Esophagus muscularis mucosa (tissue), 4 donors: ENCODE measurements around the gene RBX1. TPM values are rescaled to one million over a fixed set of nuclear protein-coding genes. Genes with fewer than 3 reads are reported as not detected.
A peak's percentile ranks its signal among the peaks of the same experiment; 100 is the strongest.

Source experiments
- DNase-seq: peaks from one replicate; pipeline ENCODE4 v3.0.0-alpha.2; 2017; ENCODE audit errors: extremely low spot score
- H3K27ac ChIP-seq, 4 donors: fragments of 200-600 bp; sonication (generic); replicated peaks in 1 of 4; 1 replicate in 3 of 4; 2 replicates in 1 of 4; pipeline ENCODE4 v1.5.1; 2016 to 2019; ENCODE audit warnings: mild to moderate bottlenecking in 1 of 4
- H3K27me3 ChIP-seq, 4 donors: fragments of 200-600 bp; sonication (generic); one replicate each; pipeline versions ENCODE4 v1.5.1 to v1.6.0; 2016 to 2019
- H3K36me3 ChIP-seq, 4 donors: fragments of 200-600 bp; sonication (generic); one replicate each; pipeline ENCODE4 v1.5.1; 2016 to 2019
- H3K4me1 ChIP-seq, 4 donors: fragments of 200-600 bp; sonication (generic); one replicate each; pipeline ENCODE4 v1.5.1; 2016 to 2019
- H3K4me3 ChIP-seq, 4 donors: fragments of 200-600 bp; sonication (generic); 1 replicate in 2 of 4; 2 replicates in 2 of 4; pipeline ENCODE4 v1.5.1; 2016 to 2019; ENCODE audit warnings: mild to moderate bottlenecking in 4 of 4, moderate library complexity in 1 of 4
- H3K9me3 ChIP-seq, 4 donors: fragments of 200-600 bp; sonication (generic); 1 replicate in 3 of 4; 2 replicates in 1 of 4; pipeline ENCODE4 v1.5.1; 2016 to 2019
- EP300 ChIP-seq: sonication (generic); formaldehyde crosslinking; IDR thresholded peaks from one replicate; pipeline ENCODE4 v1.6.1; 2017; ENCODE audit warnings: antibody characterized with exemption
- POLR2A ChIP-seq: fragments of 450-650 bp; IDR thresholded peaks from one replicate; pipeline ENCODE4 v1.6.1; 2017; ENCODE audit warnings: antibody characterized with exemption, moderate library complexity, mild to moderate bottlenecking, low read depth
- POLR2AphosphoS5 ChIP-seq, 2 donors: sonication (generic); formaldehyde crosslinking; IDR thresholded peaks; one replicate each; pipeline ENCODE4 v1.6.1; 2017; ENCODE audit warnings: antibody characterized with exemption in 2 of 2
- WGBS: methylation state at CpG from one replicate; pipeline ENCODE4 v1.1.5; 2018; 5-methylcytosine and 5-hydroxymethylcytosine counted together
- intact Hi-C: fragments of 100-400 bp; cut with DNase I; formaldehyde crosslinking; loops from one replicate; pipeline ENCODE4 v1.15.1; 2023
- total RNA-seq, 4 donors: library from RNA; depleted of rRNA; stranded (reverse); fragments of >200 nt; gene quantifications; one replicate each; pipeline versions ENCODE4 v1.1.0 to v1.2.1, GENCODE V29; 2016
- TF ChIP-seq, protein P1 (sequence below), 3 experiments: fragments of 200-600 bp in 2 of 3; fragments of 450-650 bp in 1 of 3; sonication (generic) in 2 of 3; IDR thresholded peaks; one replicate each; pipeline ENCODE4 v1.5.1; 2017 to 2019; ENCODE audit warnings: antibody characterized with exemption in 3 of 3, mild to moderate bottlenecking in 2 of 3, moderate library complexity in 1 of 3

The RBX1 gene
- total RNA-seq, 4 donors from 2014 or later: 35.6 to 44.4 (median 39.6) TPM

DNA sequence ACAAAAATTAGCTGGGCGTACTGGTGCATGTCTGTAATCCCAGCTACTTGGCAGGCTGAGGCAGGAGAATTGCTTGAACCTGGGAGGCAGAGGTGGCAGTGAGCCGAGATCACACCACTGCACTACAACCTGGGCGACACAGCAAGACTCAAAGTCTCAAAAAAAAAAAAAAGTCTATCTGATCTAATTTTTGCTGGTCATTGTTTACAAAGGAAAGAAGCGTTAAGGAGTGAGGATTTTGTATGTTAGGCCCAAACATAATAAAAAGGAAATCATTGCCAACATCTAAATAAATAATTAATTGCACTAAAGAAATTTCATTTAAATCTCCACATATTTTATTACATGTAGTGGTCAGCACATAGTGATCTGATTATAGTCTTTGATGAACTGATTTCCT, 2.9 kb downstream of the RBX1 start:
- peak overlapping the region in 1 of 4 donors; percentile 7 for H3K27ac ChIP-seq
- H3K4me1 ChIP-seq: peaks cover 31 to 48% (median 42%) of the 10 kb centered on the region in 4 donors
- no peak for TF ChIP-seq POLR2A
- TF ChIP-seq, protein P1, sequence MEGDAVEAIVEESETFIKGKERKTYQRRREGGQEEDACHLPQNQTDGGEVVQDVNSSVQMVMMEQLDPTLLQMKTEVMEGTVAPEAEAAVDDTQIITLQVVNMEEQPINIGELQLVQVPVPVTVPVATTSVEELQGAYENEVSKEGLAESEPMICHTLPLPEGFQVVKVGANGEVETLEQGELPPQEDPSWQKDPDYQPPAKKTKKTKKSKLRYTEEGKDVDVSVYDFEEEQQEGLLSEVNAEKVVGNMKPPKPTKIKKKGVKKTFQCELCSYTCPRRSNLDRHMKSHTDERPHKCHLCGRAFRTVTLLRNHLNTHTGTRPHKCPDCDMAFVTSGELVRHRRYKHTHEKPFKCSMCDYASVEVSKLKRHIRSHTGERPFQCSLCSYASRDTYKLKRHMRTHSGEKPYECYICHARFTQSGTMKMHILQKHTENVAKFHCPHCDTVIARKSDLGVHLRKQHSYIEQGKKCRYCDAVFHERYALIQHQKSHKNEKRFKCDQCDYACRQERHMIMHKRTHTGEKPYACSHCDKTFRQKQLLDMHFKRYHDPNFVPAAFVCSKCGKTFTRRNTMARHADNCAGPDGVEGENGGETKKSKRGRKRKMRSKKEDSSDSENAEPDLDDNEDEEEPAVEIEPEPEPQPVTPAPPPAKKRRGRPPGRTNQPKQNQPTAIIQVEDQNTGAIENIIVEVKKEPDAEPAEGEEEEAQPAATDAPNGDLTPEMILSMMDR (IDR thresholded peaks at IDR 0.05): no peak
- TF ChIP-seq POLR2AphosphoS5 (IDR thresholded peaks at IDR 0.05): no peak
- TF ChIP-seq EP300: no peak
- intact Hi-C loops: no loop called here
- H3K36me3 ChIP-seq: peaks cover 15 to 54% (median 42%) of the 10 kb centered on the region in 4 donors
- WGBS: 82% methylated on average over 4 of the region's 4 CpGs
- H3K9me3 ChIP-seq: no peaks in the 10 kb centered on the region
- no peak overlapping the region for H3K4me3 ChIP-seq
- no peak for DNase-seq
- no peaks in the 10 kb centered on the region for H3K27me3 ChIP-seq

DNA sequence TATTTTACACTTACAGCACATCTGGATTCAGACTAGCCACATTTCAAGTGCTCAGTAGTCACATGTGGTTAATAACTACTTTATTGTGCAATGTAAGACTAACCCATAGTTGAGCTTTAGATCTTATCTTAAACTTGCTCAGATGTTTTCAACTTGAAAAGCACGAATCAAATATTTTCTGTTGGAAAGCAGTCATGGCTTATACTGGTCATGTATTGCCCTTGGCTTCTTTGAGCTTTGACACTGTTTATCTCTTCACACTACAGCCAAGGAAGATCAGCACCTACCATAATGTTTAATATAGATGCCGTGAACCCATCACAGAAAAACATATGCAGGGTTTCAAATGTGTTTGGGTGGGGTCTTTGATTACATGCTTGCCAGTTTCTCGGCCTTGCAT, 4.4 kb downstream of the RBX1 start:
- Histone ChIP-seq H3K36me3 (peaks cover 15 to 66% (median 43%) of the 10 kb centered on the region in 4 donors), H3K9me3 (no peaks in the 10 kb centered on the region), H3K27ac (no peak overlapping the region), H3K27me3 (no peaks in the 10 kb centered on the region), H3K4me3 (no peak overlapping the region), H3K4me1 (peaks cover 27 to 45% (median 43%) of the 10 kb centered on the region in 4 donors)
- intact Hi-C loops: no loop called here
- TF ChIP-seq POLR2A: no peak
- no peak for TF ChIP-seq EP300
- TF ChIP-seq POLR2AphosphoS5 (IDR thresholded peaks at IDR 0.05): no peak
- TF ChIP-seq, protein P1 (IDR thresholded peaks at IDR 0.05): no peak
- no peak for DNase-seq
- 78% methylated on average over 3 of the region's 3 CpGs for WGBS

DNA sequence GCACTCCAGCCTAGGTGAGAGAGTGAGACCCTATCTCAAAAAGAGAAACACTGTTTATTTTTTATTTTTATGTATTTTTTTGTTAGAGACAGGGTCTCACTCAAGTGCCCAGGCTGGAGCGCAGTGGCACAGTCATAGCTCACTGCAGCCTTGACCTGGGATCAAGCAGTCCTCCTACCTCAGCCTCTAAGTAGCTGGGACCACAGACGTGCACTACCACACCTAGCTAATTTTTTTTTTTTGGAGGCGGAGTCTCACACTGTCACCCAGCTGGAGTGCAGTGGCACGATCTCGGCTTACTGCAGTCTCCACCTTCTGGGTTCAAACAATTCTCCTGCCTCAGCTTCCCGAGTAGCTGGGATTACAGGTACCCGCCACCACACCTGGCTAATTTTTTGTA, 6.4 kb downstream of the RBX1 start:
- 91% methylated on average over 7 of the region's 7 CpGs for WGBS
- H3K27ac ChIP-seq: no peak overlapping the region
- TF ChIP-seq POLR2AphosphoS5 (IDR thresholded peaks at IDR 0.05) (no peak), EP300 (no peak), POLR2A (no peak)
- TF ChIP-seq, protein P1 (IDR thresholded peaks at IDR 0.05): no peak
- peaks cover 21 to 38% (median 35%) of the 10 kb centered on the region in 4 donors for H3K4me1 ChIP-seq
- H3K27me3 ChIP-seq: no peaks in the 10 kb centered on the region
- intact Hi-C loops: no loop called here
- H3K9me3 ChIP-seq: no peaks in the 10 kb centered on the region
- no peak overlapping the region for H3K4me3 ChIP-seq
- H3K36me3 ChIP-seq: peaks cover 15 to 86% (median 56%) of the 10 kb centered on the region in 4 donors
- no peak for DNase-seq

DNA sequence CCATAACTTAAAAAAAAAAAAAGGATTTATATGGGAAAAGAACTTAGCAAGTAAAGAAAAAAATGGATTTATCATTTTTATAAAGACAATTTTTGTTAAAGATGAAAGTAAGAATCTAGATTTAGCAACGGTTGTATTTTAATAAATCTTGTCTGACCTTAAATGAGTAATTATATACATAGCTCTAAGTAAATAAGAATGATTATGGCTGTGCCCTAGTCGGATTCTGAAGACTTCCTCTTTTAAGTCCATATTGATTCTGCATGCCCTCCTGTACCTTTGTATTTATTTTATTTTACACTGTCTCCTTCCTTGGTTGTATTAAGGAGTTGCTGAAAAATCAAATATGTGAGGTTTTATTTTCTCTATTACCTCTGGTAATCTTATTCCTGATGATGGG, 7.1 kb downstream of the RBX1 start:
- H3K4me1 ChIP-seq: peaks cover 14 to 31% (median 28%) of the 10 kb centered on the region in 4 donors
- intact Hi-C loops: no loop called here
- WGBS: 70% methylated on average over 2 of the region's 2 CpGs
- no peak for DNase-seq
- H3K27ac ChIP-seq: no peak overlapping the region
- TF ChIP-seq POLR2A: no peak
- no peak for TF ChIP-seq EP300
- TF ChIP-seq POLR2AphosphoS5 (IDR thresholded peaks at IDR 0.05): no peak
- TF ChIP-seq, protein P1 (IDR thresholded peaks at IDR 0.05): no peak
- no peaks in the 10 kb centered on the region for H3K27me3 ChIP-seq
- peaks cover 18 to 93% (median 63%) of the 10 kb centered on the region in 4 donors for H3K36me3 ChIP-seq
- no peak overlapping the region for H3K4me3 ChIP-seq
- H3K9me3 ChIP-seq: no peaks in the 10 kb centered on the region

DNA sequence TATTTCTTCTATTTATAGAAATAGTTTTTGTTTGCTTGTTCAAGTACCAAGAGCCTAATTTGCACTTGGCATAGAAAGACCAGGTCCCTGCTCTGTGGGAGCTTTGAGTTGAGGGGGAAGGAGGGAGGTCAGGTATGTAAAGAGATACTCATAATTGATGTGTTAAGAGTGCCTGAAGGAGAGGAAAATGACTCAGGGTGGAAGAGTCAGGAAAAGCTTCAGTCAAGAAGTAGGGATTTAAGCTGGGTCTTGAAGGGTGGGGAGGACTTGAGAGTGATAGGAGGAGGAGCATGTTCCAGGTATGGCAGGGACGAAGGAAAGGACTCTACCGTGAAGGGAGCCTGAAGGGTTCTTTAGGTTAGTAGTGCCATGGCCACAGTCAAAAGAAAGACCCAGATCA, 9.0 kb downstream of the RBX1 start:
- TF ChIP-seq, protein P1 (IDR thresholded peaks at IDR 0.05): no peak
- TF ChIP-seq POLR2A: no peak
- TF ChIP-seq POLR2AphosphoS5 (IDR thresholded peaks at IDR 0.05): no peak
- TF ChIP-seq EP300: no peak
- no peak overlapping the region for H3K4me3 ChIP-seq
- H3K27me3 ChIP-seq: no peaks in the 10 kb centered on the region
- no peaks in the 10 kb centered on the region for H3K9me3 ChIP-seq
- 78% methylated on average over 2 of the region's 2 CpGs for WGBS
- peaks cover 35 to 97% (median 70%) of the 10 kb centered on the region in 4 donors for H3K36me3 ChIP-seq
- no peak for DNase-seq
- H3K27ac ChIP-seq: no peak overlapping the region
- peaks cover 4 to 14% (median 12%) of the 10 kb centered on the region in 4 donors for H3K4me1 ChIP-seq
- intact Hi-C loops: no loop called here
